Measurements from ENCODE around the gene TIMD4. TPM values are rescaled to one million over a fixed set of nuclear protein-coding genes. Genes with fewer than 3 reads are reported as not detected.

The TIMD4 gene
- not detected in 2 replicates for total RNA-seq

GRCh38 chr5:156963125-156963524 is at the start of gene TIMD4:
TIMD4 (minus strand) TSS chr5:156963226; CDS start chr5:156963198, 28 bp downstream.

Other genes with a start within 250 kb of the TIMD4 start
- not detected in 2 replicates for gene PPP1R2B, start 112.9 kb downstream of the TIMD4 start, total RNA-seq
- not detected in 2 replicates for gene HAVCR1, start 95.9 kb upstream of the TIMD4 start, total RNA-seq
- not detected in 2 replicates for gene HAVCR2, start 145.8 kb upstream of the TIMD4 start, total RNA-seq
- 9.6 and 10.5 TPM in 2 replicates for gene MED7, start 179.6 kb upstream of the TIMD4 start, total RNA-seq
- gene GARIN3, start 203.0 kb upstream of the TIMD4 start, total RNA-seq: not detected in 2 replicates
- gene ITK, start 217.6 kb upstream of the TIMD4 start, total RNA-seq: not detected in 2 replicates

All from cardiac atrium fibroblast (primary cell).